ENCODE results near the gene C2orf49.

DNA sequence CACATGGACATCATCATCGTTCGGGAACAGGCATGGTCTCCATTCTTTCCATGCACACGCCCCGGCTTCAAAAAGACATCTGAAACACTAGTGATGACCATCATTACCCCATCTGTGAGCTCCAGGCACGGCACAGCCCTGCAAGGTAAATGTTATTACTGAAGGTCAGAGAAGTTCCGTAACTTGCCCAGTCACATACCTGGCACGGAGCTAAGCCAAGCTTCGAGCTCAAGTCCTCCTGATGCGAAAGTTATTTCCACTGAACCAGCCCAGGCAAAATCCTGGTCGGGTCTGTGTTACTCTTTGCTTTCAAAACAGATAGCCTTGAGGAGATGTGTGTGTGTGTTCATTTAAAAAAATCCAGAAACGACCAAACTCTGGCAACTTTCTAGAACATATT lies 38.7 kb downstream of the C2orf49 start:
- TF ChIP-seq TOX (CRISPR knock-in tag; IDR thresholded peaks at IDR 0.05; ENCODE audit: borderline replicate concordance) (no peak), ISL1 (CRISPR knock-in tag; IDR thresholded peaks at IDR 0.05) (no peak), ARNTL (CRISPR knock-in tag; IDR thresholded peaks at IDR 0.05; ENCODE audit: borderline replicate concordance, low read depth) (no peak), ZNF565 (CRISPR knock-in tag; conservative IDR thresholded peaks at IDR 0.05; ENCODE audit: low read depth) (no peak), PPARA (CRISPR knock-in tag; IDR thresholded peaks at IDR 0.05; ENCODE audit: borderline replicate concordance) (no peak), ZFP3 (CRISPR knock-in tag; IDR thresholded peaks at IDR 0.05) (no peak), CSDC2 (CRISPR knock-in tag; IDR thresholded peaks at IDR 0.05) (no peak), BACH2 (CRISPR knock-in tag; IDR thresholded peaks at IDR 0.05; ENCODE audit: borderline replicate concordance) (no peak)
- TF ChIP-seq, protein P1, sequence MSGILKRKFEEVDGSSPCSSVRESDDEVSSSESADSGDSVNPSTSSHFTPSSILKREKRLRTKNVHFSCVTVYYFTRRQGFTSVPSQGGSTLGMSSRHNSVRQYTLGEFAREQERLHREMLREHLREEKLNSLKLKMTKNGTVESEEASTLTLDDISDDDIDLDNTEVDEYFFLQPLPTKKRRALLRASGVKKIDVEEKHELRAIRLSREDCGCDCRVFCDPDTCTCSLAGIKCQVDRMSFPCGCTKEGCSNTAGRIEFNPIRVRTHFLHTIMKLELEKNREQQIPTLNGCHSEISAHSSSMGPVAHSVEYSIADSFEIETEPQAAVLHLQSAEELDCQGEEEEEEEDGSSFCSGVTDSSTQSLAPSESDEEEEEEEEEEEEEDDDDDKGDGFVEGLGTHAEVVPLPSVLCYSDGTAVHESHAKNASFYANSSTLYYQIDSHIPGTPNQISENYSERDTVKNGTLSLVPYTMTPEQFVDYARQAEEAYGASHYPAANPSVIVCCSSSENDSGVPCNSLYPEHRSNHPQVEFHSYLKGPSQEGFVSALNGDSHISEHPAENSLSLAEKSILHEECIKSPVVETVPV (CRISPR knock-in tag; IDR thresholded peaks at IDR 0.05) = no peak
- TF ChIP-seq, protein P2, sequence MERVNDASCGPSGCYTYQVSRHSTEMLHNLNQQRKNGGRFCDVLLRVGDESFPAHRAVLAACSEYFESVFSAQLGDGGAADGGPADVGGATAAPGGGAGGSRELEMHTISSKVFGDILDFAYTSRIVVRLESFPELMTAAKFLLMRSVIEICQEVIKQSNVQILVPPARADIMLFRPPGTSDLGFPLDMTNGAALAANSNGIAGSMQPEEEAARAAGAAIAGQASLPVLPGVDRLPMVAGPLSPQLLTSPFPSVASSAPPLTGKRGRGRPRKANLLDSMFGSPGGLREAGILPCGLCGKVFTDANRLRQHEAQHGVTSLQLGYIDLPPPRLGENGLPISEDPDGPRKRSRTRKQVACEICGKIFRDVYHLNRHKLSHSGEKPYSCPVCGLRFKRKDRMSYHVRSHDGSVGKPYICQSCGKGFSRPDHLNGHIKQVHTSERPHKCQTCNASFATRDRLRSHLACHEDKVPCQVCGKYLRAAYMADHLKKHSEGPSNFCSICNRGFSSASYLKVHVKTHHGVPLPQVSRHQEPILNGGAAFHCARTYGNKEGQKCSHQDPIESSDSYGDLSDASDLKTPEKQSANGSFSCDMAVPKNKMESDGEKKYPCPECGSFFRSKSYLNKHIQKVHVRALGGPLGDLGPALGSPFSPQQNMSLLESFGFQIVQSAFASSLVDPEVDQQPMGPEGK (CRISPR knock-in tag; IDR thresholded peaks at IDR 0.05; ENCODE audit: borderline replicate concordance) = no peak
- TF ChIP-seq, protein P3, sequence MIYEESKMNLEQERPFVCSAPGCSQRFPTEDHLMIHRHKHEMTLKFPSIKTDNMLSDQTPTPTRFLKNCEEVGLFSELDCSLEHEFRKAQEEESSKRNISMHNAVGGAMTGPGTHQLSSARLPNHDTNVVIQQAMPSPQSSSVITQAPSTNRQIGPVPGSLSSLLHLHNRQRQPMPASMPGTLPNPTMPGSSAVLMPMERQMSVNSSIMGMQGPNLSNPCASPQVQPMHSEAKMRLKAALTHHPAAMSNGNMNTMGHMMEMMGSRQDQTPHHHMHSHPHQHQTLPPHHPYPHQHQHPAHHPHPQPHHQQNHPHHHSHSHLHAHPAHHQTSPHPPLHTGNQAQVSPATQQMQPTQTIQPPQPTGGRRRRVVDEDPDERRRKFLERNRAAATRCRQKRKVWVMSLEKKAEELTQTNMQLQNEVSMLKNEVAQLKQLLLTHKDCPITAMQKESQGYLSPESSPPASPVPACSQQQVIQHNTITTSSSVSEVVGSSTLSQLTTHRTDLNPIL (CRISPR knock-in tag; IDR thresholded peaks at IDR 0.05; ENCODE audit: low read depth) = no peak

All from SK-N-SH treated with all-trans-retinoic acid at 6 μM for 48 hours (cell line).